ENCODE measurements around the gene AP1M2.
A peak's percentile ranks its signal among the peaks of the same experiment; 100 is the strongest.
"Not testable (repeated sequence)": the region's sequence is repeated elsewhere in the genome, so short reads cannot be mapped to it uniquely, and the experiment has no call there.

Gene AP1M2

GRCh38 chr19:10600149-10600548 lies 13.0 kb upstream of the AP1M2 start:
- no peak for DNase-seq

DNA sequence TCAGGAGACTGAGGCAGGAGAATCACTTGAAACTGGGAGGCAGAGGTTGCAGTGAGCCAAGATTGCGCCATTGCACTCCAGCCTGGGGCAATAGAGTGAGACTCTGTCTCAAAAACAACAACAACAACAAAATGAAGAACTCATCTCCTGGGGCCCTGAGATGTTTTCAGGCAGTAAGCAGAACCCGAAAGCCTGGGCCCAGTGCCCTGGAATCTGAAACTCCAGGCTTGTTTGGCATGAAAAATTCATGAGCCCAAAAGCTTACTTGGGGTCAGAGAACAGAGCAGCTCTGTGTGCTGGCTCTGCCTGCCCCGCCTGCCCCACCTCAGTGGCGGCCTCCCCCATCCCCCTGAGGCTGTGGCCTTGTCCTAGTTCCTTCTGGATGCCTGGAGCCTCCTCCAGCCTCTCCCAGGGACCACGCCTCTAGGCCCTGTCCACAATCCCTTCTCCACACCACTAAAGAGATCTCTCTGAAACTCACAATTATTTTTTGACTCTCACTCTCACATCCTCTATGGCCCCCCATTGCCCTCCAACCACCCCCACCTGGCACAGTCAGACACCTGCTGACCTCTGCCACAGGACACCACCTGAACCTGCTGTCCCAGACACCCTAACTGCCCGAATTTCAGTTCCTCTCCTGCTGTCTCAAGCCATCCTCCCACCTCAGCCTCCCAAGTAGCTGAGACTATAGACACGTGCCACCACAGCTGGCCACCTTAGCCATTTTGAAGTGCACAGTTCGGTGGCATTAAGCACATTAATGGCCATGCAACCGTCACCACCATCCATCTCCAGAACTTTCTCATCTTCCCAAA lies 6.9 kb upstream of the AP1M2 start:
- no peak for DNase-seq

DNA sequence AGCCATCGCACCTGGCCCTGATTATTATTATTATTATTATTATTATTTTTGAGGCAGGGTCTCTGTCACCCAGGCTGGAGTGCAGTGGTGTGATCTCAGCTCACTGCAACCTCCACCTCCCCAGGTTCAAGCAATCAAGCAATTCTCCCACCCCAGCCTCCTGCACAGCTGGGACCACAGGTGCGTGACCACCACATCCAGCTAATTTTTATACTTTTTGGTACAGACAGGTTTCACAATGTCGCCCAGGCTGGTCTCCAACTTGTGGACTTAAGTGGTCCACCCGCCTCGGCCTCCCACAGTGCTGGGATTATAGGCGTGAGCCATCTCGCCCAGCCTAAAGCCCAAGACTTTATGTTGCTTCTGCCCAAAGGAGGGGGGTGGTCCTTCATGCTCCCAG lies 6.0 kb upstream of the AP1M2 start:
- no peak for DNase-seq

DNA sequence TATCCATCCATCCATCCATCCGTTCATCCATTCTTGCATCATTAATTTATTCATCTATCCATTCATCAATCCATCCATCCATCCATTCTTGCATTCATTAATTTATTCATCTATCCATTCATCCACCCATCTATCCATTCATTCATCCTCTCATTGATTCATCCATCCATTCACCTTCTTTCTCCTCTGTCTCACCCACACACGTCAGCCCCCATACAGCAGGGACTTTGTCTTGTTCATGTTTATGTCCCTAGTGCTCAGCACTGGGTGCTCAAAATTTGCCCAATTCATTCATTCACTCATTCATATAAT lies 683 bp upstream of the AP1M2 start:
- no peak for DNase-seq

GRCh38 chr19:10586396-10586795 lies 716 bp downstream of the AP1M2 start:
- no peak for DNase-seq

GRCh38 chr19:10583036-10583776 lies 3.9 kb downstream of the AP1M2 start:
- DNase-seq = no peak

DNA sequence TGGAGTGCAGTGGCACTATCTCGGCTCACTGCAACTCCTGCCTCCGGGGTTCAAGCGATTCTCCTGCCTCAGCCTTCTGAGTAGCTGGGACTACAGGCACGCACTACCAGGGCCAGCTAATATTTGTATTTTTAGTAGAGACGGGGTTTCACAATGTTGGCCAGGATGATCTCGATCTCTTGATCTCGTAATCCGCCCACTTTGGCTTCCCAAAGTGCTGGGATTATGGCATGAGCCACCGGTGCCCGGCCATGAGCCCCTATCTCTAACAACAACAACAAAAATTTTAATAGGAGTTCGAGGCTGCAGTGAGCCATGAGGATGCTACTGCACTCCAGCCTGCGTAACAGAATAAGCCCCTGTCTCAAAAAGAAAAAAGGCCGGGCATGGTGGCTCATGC lies 5.0 kb downstream of the AP1M2 start:
- DNase-seq = no peak

- DNase-seq = peak; percentile 79
Observed at GRCh38 chr19:10580979-10581631, 6.0 kb downstream of the AP1M2 start.

- DNase-seq = no peak
Observed at GRCh38 chr19:10577951-10578350, 9.2 kb downstream of the AP1M2 start.

- no peak for DNase-seq
Observed at GRCh38 chr19:10575011-10575716, 11.9 kb downstream of the AP1M2 start.

DNA sequence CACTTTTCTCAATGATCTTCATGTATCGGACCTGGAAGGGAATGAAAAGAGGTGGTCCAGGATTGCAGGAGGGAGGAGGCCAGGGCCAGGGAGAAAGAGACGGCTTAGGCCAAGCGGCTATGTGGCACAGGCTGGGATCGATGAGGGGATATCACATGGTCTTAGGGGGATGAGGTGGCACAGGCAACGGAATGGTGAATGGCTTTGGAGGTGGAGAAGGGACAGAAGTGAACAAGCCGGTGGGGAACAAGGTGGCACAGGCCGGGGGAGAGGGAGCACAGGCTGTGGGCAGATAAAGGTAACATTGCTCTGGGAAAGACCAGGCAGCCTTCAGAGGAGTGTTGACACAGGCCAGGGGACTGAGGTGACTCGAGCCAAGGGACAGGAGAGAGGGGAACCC lies 12.7 kb downstream of the AP1M2 start:
- no peak for DNase-seq

DNA sequence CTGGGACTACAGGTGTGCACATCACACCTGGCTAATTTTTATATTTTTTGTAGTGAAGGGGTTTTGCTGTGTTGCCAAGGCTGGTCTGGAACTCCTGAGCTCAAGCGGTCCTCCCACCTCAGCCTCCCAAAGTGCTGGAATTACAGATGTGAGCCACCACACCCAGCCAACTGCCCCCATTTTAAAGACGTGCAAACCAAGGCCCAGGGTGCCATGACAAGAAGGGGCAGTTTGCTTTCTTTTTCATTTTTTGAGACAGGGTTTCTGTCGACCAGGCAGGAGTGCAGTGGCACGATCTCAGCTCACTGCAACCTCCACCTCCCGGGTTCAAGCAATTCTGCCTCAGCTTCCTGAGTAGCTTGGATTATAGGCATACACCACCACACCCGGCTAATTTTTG lies 13.3 kb downstream of the AP1M2 start:
- not testable (repeated sequence) for DNase-seq

- DNase-seq = peak; percentile 96
Observed at GRCh38 chr19:10568826-10569651, 18.1 kb downstream of the AP1M2 start, which contains the start of gene CDKN2D. Gene CDKN2D (minus strand): TSS chr19:10568979. CDS start chr19:10568653, 326 bp downstream.

DNA sequence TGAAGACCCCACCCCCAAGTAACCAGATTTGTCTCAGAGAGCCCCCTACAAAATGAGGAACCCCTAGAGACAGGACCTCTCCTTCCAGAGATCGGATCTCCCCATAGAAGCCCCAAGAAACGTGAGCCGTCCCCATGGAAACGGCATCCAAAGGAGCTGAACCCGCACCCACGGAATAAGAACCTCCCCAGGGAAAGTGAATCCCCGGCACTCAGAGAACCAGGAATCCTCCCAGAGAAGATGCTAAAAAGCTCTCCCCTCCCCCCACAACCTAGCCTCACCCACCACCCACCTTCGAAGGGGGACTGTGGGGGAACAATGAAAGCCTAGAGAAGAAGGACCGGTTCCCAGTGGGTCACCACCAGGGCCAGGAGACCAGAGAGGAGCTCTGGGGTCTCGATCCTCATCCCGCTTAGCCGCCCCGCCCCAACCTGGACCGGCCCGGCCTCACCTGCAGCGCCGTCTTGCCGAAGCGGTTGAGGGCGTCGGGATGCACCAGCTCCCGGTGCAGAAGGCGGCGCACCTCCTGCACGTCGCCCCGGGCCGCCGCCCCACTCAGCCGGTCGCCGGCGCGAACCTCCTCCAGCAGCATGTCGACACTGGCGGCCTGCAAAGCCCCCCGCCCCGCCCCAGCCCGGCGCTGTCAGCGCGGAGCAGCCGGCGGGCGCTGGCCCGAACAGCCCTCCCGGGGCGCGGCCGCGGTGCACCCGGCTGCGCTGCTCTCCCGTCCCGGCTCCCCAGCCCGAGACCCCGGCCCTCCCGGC lies 18.9 kb downstream of the AP1M2 start:
- DNase-seq = no peak

DNA sequence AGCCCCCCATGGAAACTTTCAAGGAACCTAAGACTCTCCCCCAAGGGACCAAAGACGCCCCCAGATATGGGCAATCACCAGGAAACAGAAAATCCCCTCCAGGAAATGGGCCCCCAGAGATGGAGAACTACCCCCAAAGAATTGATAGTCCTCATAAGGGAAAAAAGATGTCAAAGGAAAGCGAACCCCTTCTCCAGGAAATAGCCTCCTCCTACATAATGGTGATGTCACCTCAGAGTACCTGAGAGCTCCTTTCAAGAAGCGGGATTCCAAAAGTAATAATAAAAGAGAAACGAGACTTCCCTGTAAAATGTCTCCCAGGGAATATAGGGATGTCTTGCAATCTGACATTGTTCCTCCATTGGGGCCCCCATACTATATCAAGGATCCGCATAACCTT lies 19.5 kb downstream of the AP1M2 start:
- no peak for DNase-seq

GRCh38 chr19:10566658-10567410 lies 20.3 kb downstream of the AP1M2 start:
- no peak for DNase-seq

GRCh38 chr19:10566408-10566657 lies 20.8 kb downstream of the AP1M2 start:
- no peak for DNase-seq

GRCh38 chr19:10565567-10566407 lies 21.3 kb downstream of the AP1M2 start, which contains the start of gene KRI1:
Gene KRI1 (minus strand): TSS chr19:10566010. CDS start chr19:10565999, 11 bp downstream.
- peak; percentile 87 for DNase-seq

GRCh38 chr19:10565028-10565566 lies 22.0 kb downstream of the AP1M2 start:
- DNase-seq = peak; percentile 13

GRCh38 chr19:10562609-10563008 lies 24.5 kb downstream of the AP1M2 start:
- no peak for DNase-seq
